ENCODE data around the gene AGBL1. TPM values are rescaled to one million over a fixed set of nuclear protein-coding genes. Genes with fewer than 3 reads are reported as not detected.

AGBL1 gene
- total RNA-seq, 4 donors from 2014 or later, result 0.40 TPM; not detected in 3

DNA sequence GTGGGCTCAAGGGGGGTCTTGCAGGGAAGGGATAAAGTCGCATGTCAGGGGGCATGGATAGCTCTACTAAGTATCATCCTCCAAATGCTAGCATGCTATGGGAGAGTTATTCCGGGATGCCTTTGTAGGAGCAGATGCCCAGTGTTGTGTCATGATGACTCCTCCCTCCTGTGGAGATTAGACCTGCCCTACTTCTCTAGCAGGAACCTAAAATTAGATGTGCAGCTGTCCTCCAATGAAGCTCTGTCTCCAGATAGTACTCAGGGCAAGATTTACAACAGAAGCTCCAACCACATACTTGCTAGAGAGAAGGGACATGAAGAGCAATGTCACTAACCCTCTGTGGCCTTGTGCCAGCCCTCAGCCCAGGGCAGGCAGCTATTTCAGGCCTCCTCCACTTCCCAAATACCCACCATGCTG, 82.5 kb downstream of the AGBL1 start:
- H3K4me3 ChIP-seq, result no peak overlapping the region
- H3K27me3 ChIP-seq, result no peaks in the 10 kb centered on the region
- no peak for TF ChIP-seq POLR2A (IDR thresholded peaks at IDR 0.05)
- TF ChIP-seq, protein P1, sequence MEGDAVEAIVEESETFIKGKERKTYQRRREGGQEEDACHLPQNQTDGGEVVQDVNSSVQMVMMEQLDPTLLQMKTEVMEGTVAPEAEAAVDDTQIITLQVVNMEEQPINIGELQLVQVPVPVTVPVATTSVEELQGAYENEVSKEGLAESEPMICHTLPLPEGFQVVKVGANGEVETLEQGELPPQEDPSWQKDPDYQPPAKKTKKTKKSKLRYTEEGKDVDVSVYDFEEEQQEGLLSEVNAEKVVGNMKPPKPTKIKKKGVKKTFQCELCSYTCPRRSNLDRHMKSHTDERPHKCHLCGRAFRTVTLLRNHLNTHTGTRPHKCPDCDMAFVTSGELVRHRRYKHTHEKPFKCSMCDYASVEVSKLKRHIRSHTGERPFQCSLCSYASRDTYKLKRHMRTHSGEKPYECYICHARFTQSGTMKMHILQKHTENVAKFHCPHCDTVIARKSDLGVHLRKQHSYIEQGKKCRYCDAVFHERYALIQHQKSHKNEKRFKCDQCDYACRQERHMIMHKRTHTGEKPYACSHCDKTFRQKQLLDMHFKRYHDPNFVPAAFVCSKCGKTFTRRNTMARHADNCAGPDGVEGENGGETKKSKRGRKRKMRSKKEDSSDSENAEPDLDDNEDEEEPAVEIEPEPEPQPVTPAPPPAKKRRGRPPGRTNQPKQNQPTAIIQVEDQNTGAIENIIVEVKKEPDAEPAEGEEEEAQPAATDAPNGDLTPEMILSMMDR (IDR thresholded peaks at IDR 0.05), result no peak
- no peak for DNase-seq
- no peaks in the 10 kb centered on the region for H3K36me3 ChIP-seq
- H3K27ac ChIP-seq, result no peak overlapping the region
- no peaks in the 10 kb centered on the region for H3K9me3 ChIP-seq
- no peaks in the 10 kb centered on the region for H3K4me1 ChIP-seq

DNA sequence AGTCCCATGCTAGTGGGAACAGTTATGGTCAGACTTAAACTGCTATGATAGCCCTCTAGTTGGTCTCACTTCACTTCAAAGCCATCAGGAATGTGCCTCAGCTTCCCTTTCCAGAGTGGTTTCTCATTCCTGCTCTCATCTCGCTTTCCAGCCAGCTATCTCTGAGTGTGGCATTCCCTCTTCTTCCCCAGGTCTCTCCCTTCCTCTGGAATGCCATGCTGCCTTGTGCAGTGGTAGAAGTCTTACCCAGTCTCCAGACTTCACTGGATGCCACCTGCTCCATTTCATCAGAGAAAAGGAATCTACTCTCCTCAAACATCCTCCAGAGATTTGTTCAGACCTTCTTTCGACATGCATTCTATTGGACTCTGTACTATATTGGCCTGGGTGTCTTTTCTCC, 83.0 kb downstream of the AGBL1 start:
- no peak overlapping the region for H3K4me3 ChIP-seq
- no peak for TF ChIP-seq POLR2A (IDR thresholded peaks at IDR 0.05)
- TF ChIP-seq, protein P1 (IDR thresholded peaks at IDR 0.05), result no peak
- H3K4me1 ChIP-seq, result no peaks in the 10 kb centered on the region
- no peaks in the 10 kb centered on the region for H3K36me3 ChIP-seq
- no peak for DNase-seq
- H3K27ac ChIP-seq, result no peak overlapping the region
- no peaks in the 10 kb centered on the region for H3K27me3 ChIP-seq
- no peaks in the 10 kb centered on the region for H3K9me3 ChIP-seq

DNA sequence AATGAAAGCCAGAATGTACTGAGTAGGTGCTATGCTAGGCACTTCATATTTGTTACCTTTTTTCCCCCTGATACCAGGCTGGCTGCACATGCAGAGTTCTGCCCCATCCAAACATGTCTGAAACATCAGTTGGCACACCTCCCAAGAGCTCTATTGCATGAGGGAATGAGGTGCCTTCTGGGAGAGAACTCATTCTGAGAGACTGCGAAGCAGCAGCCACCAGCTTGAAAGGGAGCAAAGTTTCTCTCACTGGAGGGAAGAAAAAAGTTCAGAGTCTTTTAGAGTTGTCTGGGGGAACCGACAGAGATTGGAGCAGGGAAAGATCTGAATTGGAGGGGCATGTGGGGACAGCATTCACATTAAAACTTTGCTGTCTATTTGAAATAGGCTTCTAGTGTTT, 84.1 kb downstream of the AGBL1 start:
- Histone ChIP-seq H3K4me3 (no peak overlapping the region), H3K27me3 (no peaks in the 10 kb centered on the region), H3K4me1 (no peaks in the 10 kb centered on the region), H3K27ac (no peak overlapping the region), H3K9me3 (no peaks in the 10 kb centered on the region), H3K36me3 (no peaks in the 10 kb centered on the region)
- DNase-seq, result no peak
- TF ChIP-seq, protein P1 (IDR thresholded peaks at IDR 0.05), result no peak
- TF ChIP-seq POLR2A (IDR thresholded peaks at IDR 0.05), result no peak

DNA sequence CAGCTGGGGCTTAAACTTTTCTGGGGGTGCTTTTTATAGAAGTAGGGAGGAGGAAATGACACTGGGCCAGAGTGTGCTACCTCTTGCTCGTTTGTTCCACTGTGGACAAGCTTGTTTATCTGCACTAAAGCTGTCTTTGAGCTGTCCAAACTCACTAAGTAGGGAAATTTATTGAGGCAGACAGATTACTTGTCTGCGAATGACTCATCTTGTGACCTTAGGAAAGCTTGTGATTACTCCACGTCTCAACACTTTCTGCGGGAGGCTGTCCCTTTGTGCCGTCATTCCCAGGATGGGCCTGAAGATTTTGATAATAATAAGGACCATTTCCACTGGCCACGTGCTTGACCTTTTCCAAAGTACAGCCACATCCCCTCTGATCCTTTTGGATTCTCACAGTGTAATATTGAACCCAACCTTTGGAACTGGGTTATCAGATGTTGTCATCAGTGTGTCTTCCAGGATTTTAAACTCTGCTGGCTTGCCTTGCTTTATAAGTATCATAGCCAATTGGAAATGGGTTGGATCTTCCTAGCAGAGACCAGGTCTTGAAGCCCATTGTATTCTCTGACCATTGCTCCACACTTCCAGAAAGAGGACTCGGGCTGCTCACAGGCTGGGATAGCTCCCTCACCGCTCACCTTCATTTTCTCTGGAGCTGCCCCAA, 84.7 kb downstream of the AGBL1 start:
- Histone ChIP-seq H3K9me3 (no peaks in the 10 kb centered on the region), H3K27ac (peak overlapping the region in 1 of 4 donors; percentile 23), H3K4me3 (no peak overlapping the region), H3K4me1 (no peaks in the 10 kb centered on the region), H3K27me3 (no peaks in the 10 kb centered on the region), H3K36me3 (no peaks in the 10 kb centered on the region)
- TF ChIP-seq, protein P1 (IDR thresholded peaks at IDR 0.05), result no peak
- no peak for TF ChIP-seq POLR2A (IDR thresholded peaks at IDR 0.05)
- DNase-seq, result peak in 1 of 3 donors; percentile 52

DNA sequence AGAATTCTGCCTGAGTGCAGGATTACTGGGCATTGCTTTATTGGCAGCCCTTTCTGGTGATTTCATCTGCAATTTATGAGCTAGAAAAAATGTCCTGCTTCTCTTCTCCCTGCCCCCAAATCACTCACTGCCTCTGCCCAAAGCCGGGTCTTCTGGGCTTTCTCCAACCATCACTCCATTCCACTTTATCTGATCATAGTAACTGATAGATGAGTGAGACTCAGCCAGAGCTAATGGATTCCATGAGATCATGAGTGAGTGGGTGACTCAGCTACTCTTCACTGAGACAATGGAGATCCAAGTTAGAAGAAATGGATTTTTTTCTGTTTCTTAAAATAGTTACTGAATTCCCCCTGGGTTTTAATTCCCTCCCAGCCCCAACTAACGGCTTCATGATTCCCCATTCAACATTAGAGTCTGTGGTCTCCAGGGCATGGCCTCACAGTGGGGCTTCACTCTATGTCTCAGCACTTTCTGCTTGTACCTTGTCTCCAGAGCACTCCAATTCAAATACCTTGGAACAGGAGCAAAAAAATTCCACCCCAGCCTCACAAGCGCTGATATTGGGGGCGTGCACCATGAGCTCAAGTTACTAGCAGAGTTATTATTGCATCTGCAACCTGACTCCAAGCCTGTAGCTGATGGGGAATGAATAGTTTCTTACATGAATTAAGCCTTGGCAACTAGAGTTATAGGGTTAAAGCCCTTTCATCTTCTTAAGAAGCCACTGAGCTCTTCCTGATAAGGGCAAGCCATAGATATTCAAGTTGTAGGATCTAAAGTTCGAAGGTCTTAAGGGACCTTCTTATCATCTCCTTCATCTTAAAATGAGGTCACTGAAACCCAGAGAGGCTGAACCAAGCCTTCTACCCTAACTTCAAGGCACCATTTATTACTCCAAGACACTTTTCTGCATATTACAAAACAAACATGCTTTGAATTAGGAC, 85.9 kb downstream of the AGBL1 start:
- TF ChIP-seq POLR2A (IDR thresholded peaks at IDR 0.05), result no peak
- TF ChIP-seq, protein P1 (IDR thresholded peaks at IDR 0.05), result no peak
- DNase-seq, result no peak

More for the DNA sequence above, 85.9 kb downstream of the AGBL1 start:
- Histone ChIP-seq H3K27ac (no peak overlapping the region), H3K27me3 (no peaks in the 10 kb centered on the region), H3K4me1 (no peaks in the 10 kb centered on the region), H3K4me3 (no peak overlapping the region), H3K9me3 (no peaks in the 10 kb centered on the region), H3K36me3 (no peaks in the 10 kb centered on the region)

Measured in Peyer's patch (tissue), 4 donors.